ENCODE data around the gene CACNB4.

CACNB4 gene

GRCh38 chr2:152068226-152068625 lies 30.6 kb downstream of the CACNB4 start:
- Histone ChIP-seq H3K18ac (ENCODE audit: low read length) (no peak overlapping the region), H4K12ac (ENCODE audit: low read depth, low read length) (no peak overlapping the region), H2BK12ac (ENCODE audit: low read length) (no peak overlapping the region), H3K9ac (ENCODE audit: low read length) (no peak overlapping the region), H3K14ac (ENCODE audit: low read length) (no peak overlapping the region), H3K79me1 (ENCODE audit: low read length) (no peaks in the 10 kb centered on the region), H4K91ac (ENCODE audit: low read depth, low read length) (no peak overlapping the region), H3K23ac (ENCODE audit: low read length) (no peak overlapping the region), H4K8ac (ENCODE audit: low read depth, low read length) (no peak overlapping the region), H3K79me2 (ENCODE audit: control insufficient read depth, insufficient read depth, low read length, poor library complexity) (no peaks in the 10 kb centered on the region), H2AK5ac (ENCODE audit: low read length) (no peak overlapping the region), H3K4me3 (ENCODE audit: low read depth, low read length) (no peak overlapping the region), H2BK5ac (ENCODE audit: low read depth, low read length, poor library complexity) (no peak overlapping the region), H3K27me3 (ENCODE audit: insufficient read depth, low read length) (no peaks in the 10 kb centered on the region), H3K27ac (ENCODE audit: low read depth, low read length) (no peak overlapping the region), H3K4me2 (ENCODE audit: low read length) (no peak overlapping the region), H3K36me3 (ENCODE audit: control insufficient read depth in 1 of 2, insufficient read depth in 2 of 2, low read length in 2 of 2) (no peaks in the 10 kb centered on the region), H2AFZ (ENCODE audit: insufficient read depth, low read length, poor library complexity) (no peak overlapping the region), H3K4ac (ENCODE audit: low read depth, low read length) (no peak overlapping the region), H3K9me3 (ENCODE audit: insufficient read depth, low read depth, low read length) (no peaks in the 10 kb centered on the region), H3K4me1 (ENCODE audit: control insufficient read depth in 1 of 2, insufficient read depth in 2 of 2, low read length in 2 of 2) (peaks cover 0 to 2% of the 10 kb centered on the region in 2 experiments), H2BK120ac (ENCODE audit: insufficient read depth, low read length, poor library complexity) (no peak overlapping the region)
- no peak for DNase-seq
- WGBS (ENCODE audit: extremely low coverage, insufficient coverage, insufficient read length), result no CpG with 5 or more reads among the region's 2 CpGs

- Histone ChIP-seq H3K79me2 (ENCODE audit: control insufficient read depth, insufficient read depth, low read length, poor library complexity) (no peaks in the 10 kb centered on the region), H3K9ac (ENCODE audit: low read length) (no peak overlapping the region), H3K27ac (ENCODE audit: low read depth, low read length) (no peak overlapping the region), H3K9me3 (ENCODE audit: insufficient read depth, low read depth, low read length) (no peaks in the 10 kb centered on the region), H2BK5ac (ENCODE audit: low read depth, low read length, poor library complexity) (no peak overlapping the region), H2BK120ac (ENCODE audit: insufficient read depth, low read length, poor library complexity) (no peak overlapping the region), H3K18ac (ENCODE audit: low read length) (no peak overlapping the region), H3K23ac (ENCODE audit: low read length) (no peak overlapping the region), H3K4me3 (ENCODE audit: low read depth, low read length) (no peak overlapping the region), H3K14ac (ENCODE audit: low read length) (no peak overlapping the region), H3K4me1 (ENCODE audit: control insufficient read depth in 1 of 2, insufficient read depth in 2 of 2, low read length in 2 of 2) (peaks cover 0 to 2% of the 10 kb centered on the region in 2 experiments), H3K4ac (ENCODE audit: low read depth, low read length) (no peak overlapping the region), H3K36me3 (ENCODE audit: control insufficient read depth in 1 of 2, insufficient read depth in 2 of 2, low read length in 2 of 2) (no peaks in the 10 kb centered on the region), H3K4me2 (ENCODE audit: low read length) (no peak overlapping the region), H4K91ac (ENCODE audit: low read depth, low read length) (no peak overlapping the region), H4K8ac (ENCODE audit: low read depth, low read length) (no peak overlapping the region), H2AK5ac (ENCODE audit: low read length) (no peak overlapping the region), H4K12ac (ENCODE audit: low read depth, low read length) (no peak overlapping the region), H3K79me1 (ENCODE audit: low read length) (no peaks in the 10 kb centered on the region), H3K27me3 (ENCODE audit: insufficient read depth, low read length) (no peaks in the 10 kb centered on the region), H2BK12ac (ENCODE audit: low read length) (no peak overlapping the region), H2AFZ (ENCODE audit: insufficient read depth, low read length, poor library complexity) (no peak overlapping the region)
- no CpG with 5 or more reads among the region's 1 CpG for WGBS (ENCODE audit: extremely low coverage, insufficient coverage, insufficient read length)
- DNase-seq, result peak in 1 of 2 donors; percentile 7
Observed at GRCh38 chr2:152067823-152068222, 31.0 kb downstream of the CACNB4 start.

- Histone ChIP-seq H3K4me3 (ENCODE audit: low read depth, low read length) (no peak overlapping the region), H3K27me3 (ENCODE audit: insufficient read depth, low read length) (no peaks in the 10 kb centered on the region), H2BK12ac (ENCODE audit: low read length) (no peak overlapping the region), H2BK5ac (ENCODE audit: low read depth, low read length, poor library complexity) (no peak overlapping the region), H3K4ac (ENCODE audit: low read depth, low read length) (no peak overlapping the region), H3K27ac (ENCODE audit: low read depth, low read length) (no peak overlapping the region), H3K18ac (ENCODE audit: low read length) (no peak overlapping the region), H3K36me3 (ENCODE audit: control insufficient read depth in 1 of 2, insufficient read depth in 2 of 2, low read length in 2 of 2) (no peaks in the 10 kb centered on the region), H2AK5ac (ENCODE audit: low read length) (no peak overlapping the region), H4K8ac (ENCODE audit: low read depth, low read length) (no peak overlapping the region), H3K9me3 (ENCODE audit: insufficient read depth, low read depth, low read length) (no peaks in the 10 kb centered on the region), H3K79me1 (ENCODE audit: low read length) (no peaks in the 10 kb centered on the region), H2BK120ac (ENCODE audit: insufficient read depth, low read length, poor library complexity) (no peak overlapping the region), H3K4me2 (ENCODE audit: low read length) (no peak overlapping the region), H3K23ac (ENCODE audit: low read length) (no peak overlapping the region), H3K14ac (ENCODE audit: low read length) (no peak overlapping the region), H3K4me1 (ENCODE audit: control insufficient read depth in 1 of 2, insufficient read depth in 2 of 2, low read length in 2 of 2) (no peaks in the 10 kb centered on the region), H3K9ac (ENCODE audit: low read length) (no peak overlapping the region), H2AFZ (ENCODE audit: insufficient read depth, low read length, poor library complexity) (no peak overlapping the region), H4K12ac (ENCODE audit: low read depth, low read length) (no peak overlapping the region), H3K79me2 (ENCODE audit: control insufficient read depth, insufficient read depth, low read length, poor library complexity) (no peaks in the 10 kb centered on the region), H4K91ac (ENCODE audit: low read depth, low read length) (no peak overlapping the region)
- no CpG with 5 or more reads among the region's 3 CpGs for WGBS (ENCODE audit: extremely low coverage, insufficient coverage, insufficient read length)
- DNase-seq, result no peak
Observed at GRCh38 chr2:152065945-152066344, 32.9 kb downstream of the CACNB4 start.

- Histone ChIP-seq H3K79me2 (ENCODE audit: control insufficient read depth, insufficient read depth, low read length, poor library complexity) (no peaks in the 10 kb centered on the region), H2AK5ac (ENCODE audit: low read length) (no peak overlapping the region), H3K23ac (ENCODE audit: low read length) (no peak overlapping the region), H3K4me2 (ENCODE audit: low read length) (no peak overlapping the region), H3K4ac (ENCODE audit: low read depth, low read length) (no peak overlapping the region), H3K4me1 (ENCODE audit: control insufficient read depth in 1 of 2, insufficient read depth in 2 of 2, low read length in 2 of 2) (no peaks in the 10 kb centered on the region), H4K8ac (ENCODE audit: low read depth, low read length) (no peak overlapping the region), H3K14ac (ENCODE audit: low read length) (no peak overlapping the region), H3K36me3 (ENCODE audit: control insufficient read depth in 1 of 2, insufficient read depth in 2 of 2, low read length in 2 of 2) (no peaks in the 10 kb centered on the region), H2BK12ac (ENCODE audit: low read length) (no peak overlapping the region), H4K91ac (ENCODE audit: low read depth, low read length) (no peak overlapping the region), H4K12ac (ENCODE audit: low read depth, low read length) (no peak overlapping the region), H3K27ac (ENCODE audit: low read depth, low read length) (no peak overlapping the region), H3K9ac (ENCODE audit: low read length) (no peak overlapping the region), H2BK5ac (ENCODE audit: low read depth, low read length, poor library complexity) (no peak overlapping the region), H2AFZ (ENCODE audit: insufficient read depth, low read length, poor library complexity) (no peak overlapping the region), H3K27me3 (ENCODE audit: insufficient read depth, low read length) (no peaks in the 10 kb centered on the region), H3K18ac (ENCODE audit: low read length) (no peak overlapping the region), H3K4me3 (ENCODE audit: low read depth, low read length) (no peak overlapping the region), H3K9me3 (ENCODE audit: insufficient read depth, low read depth, low read length) (peaks cover 2% of the 10 kb centered on the region), H3K79me1 (ENCODE audit: low read length) (no peaks in the 10 kb centered on the region), H2BK120ac (ENCODE audit: insufficient read depth, low read length, poor library complexity) (no peak overlapping the region)
- no CpG with 5 or more reads among the region's 3 CpGs for WGBS (ENCODE audit: extremely low coverage, insufficient coverage, insufficient read length)
- DNase-seq, result no peak
Observed at GRCh38 chr2:152064001-152064400, 34.8 kb downstream of the CACNB4 start.
